OCI-LY1 (cell line): ENCODE measurements around the gene SLC24A3.

Experiments used
- CTCF ChIP-seq: fragments of 200-600 bp; sonication (generic), shearing (Covaris generic); IDR thresholded peaks from 2 replicates; pipeline ENCODE4 v1.5.1; 2017; ENCODE audit warnings: mild to moderate bottlenecking, antibody characterized with exemption, low read length, moderate library complexity, mixed read lengths
- EZH2 ChIP-seq: fragments of 200-600 bp; sonication (generic), shearing (Covaris generic); IDR thresholded peaks from 2 replicates; pipeline ENCODE4 v1.8.0; 2017; ENCODE audit warnings: borderline replicate concordance, mixed run types, mild to moderate bottlenecking, antibody characterized with exemption, low read length, moderate library complexity, mixed read lengths

GRCh38 chr20:19652591-19653026, 440.2 kb downstream of the SLC24A3 start:
- TF ChIP-seq CTCF (no peak), EZH2 (no peak)
